Ishikawa (cell line): ENCODE results near the gene FSIP1.

Source experiments
- CEBPB ChIP-seq: IDR thresholded peaks from 2 replicates; pipeline ENCODE4 v1.6.1; 2012
- CREB1 ChIP-seq: IDR thresholded peaks from 2 replicates; pipeline ENCODE4 v1.6.1; 2012; ENCODE audit warnings: low read depth
- EGR1 ChIP-seq: IDR thresholded peaks from 2 replicates; pipeline ENCODE4 v1.6.1; 2012
- EP300 ChIP-seq: IDR thresholded peaks from 2 replicates; pipeline ENCODE4 v1.6.1; 2012; ENCODE audit warnings: borderline replicate concordance
- FOXM1 ChIP-seq: IDR thresholded peaks from 2 replicates; pipeline ENCODE4 v1.6.1; 2012; ENCODE audit warnings: low read depth, borderline replicate concordance
- MAX ChIP-seq: IDR thresholded peaks from 2 replicates; pipeline ENCODE4 v1.6.1; 2012
- NFIC ChIP-seq: IDR thresholded peaks from 2 replicates; pipeline ENCODE4 v1.6.1; 2012
- RAD21 ChIP-seq: IDR thresholded peaks from 2 replicates; pipeline ENCODE4 v1.6.1; 2012; ENCODE audit warnings: low read depth
- TAF1 ChIP-seq: IDR thresholded peaks from 2 replicates; pipeline ENCODE4 v1.6.1; 2012; ENCODE audit warnings: low read depth, mild to moderate bottlenecking
- TCF12 ChIP-seq: IDR thresholded peaks from 2 replicates; pipeline ENCODE4 v1.6.1; 2012; ENCODE audit warnings: low read depth
- TEAD4 ChIP-seq: IDR thresholded peaks from 2 replicates; pipeline ENCODE4 v1.6.1; 2012
- USF1 ChIP-seq: IDR thresholded peaks from 2 replicates; pipeline ENCODE4 v1.6.1; 2012
- YY1 ChIP-seq: IDR thresholded peaks from 2 replicates; pipeline ENCODE4 v1.6.1; 2012; ENCODE audit warnings: low read depth
- ZBTB7A ChIP-seq: IDR thresholded peaks from 2 replicates; pipeline ENCODE4 v1.6.1; 2012; ENCODE audit warnings: low read depth
- TF ChIP-seq, protein P1 (sequence below): IDR thresholded peaks from 2 replicates; pipeline ENCODE4 v1.6.1; 2012; ENCODE audit warnings: low read depth, mild to moderate bottlenecking

The FSIP1 gene

DNA sequence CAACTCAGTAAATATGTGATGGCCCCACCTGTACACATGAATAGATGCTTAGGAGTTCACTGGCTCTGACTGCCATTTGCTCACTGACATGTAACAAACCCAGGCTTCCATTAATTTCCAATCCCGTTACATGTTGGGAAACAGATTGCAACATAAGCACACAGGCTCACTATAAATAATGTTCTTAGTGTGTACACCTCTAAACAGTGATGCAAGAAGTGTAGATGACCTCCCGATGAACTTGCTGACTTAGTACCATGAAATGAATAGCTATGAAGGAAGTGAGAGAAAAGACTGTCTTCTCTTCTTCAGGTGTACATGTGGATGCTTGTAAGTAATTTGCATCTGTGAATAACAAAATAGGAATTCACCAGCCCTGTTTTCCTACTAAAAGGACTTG is 21.4 kb upstream of the FSIP1 start:
- TF ChIP-seq, protein P1, sequence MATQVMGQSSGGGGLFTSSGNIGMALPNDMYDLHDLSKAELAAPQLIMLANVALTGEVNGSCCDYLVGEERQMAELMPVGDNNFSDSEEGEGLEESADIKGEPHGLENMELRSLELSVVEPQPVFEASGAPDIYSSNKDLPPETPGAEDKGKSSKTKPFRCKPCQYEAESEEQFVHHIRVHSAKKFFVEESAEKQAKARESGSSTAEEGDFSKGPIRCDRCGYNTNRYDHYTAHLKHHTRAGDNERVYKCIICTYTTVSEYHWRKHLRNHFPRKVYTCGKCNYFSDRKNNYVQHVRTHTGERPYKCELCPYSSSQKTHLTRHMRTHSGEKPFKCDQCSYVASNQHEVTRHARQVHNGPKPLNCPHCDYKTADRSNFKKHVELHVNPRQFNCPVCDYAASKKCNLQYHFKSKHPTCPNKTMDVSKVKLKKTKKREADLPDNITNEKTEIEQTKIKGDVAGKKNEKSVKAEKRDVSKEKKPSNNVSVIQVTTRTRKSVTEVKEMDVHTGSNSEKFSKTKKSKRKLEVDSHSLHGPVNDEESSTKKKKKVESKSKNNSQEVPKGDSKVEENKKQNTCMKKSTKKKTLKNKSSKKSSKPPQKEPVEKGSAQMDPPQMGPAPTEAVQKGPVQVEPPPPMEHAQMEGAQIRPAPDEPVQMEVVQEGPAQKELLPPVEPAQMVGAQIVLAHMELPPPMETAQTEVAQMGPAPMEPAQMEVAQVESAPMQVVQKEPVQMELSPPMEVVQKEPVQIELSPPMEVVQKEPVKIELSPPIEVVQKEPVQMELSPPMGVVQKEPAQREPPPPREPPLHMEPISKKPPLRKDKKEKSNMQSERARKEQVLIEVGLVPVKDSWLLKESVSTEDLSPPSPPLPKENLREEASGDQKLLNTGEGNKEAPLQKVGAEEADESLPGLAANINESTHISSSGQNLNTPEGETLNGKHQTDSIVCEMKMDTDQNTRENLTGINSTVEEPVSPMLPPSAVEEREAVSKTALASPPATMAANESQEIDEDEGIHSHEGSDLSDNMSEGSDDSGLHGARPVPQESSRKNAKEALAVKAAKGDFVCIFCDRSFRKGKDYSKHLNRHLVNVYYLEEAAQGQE = no peak
- TF ChIP-seq MAX (no peak), ZBTB7A (no peak), TEAD4 (no peak), FOXM1 (no peak), EP300 (no peak), YY1 (no peak), TAF1 (no peak), USF1 (no peak), RAD21 (no peak), EGR1 (no peak), CREB1 (no peak), TCF12 (no peak), CEBPB (no peak)

DNA sequence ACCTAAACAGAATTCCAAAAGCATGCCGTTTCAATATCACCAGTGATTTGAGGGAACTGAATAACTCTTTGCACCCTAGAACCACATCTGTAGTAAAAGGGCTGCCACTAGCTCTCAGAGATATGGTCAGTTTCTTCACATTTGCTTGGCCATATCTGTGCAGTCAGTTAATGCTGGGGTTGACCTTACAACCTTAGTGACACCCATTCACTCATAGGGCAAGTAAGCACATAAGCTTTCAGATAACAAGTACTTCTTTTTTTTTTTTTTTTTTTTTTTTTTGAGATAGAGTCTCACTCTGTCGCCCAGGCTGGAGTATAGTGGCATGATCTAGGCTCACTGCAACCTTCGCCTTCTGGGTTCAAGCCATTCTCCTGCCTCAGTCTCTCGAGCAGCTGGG is 20.4 kb upstream of the FSIP1 start:
- no peak for TF ChIP-seq CREB1
- no peak for TF ChIP-seq TAF1
- no peak for TF ChIP-seq FOXM1
- TF ChIP-seq CEBPB = no peak
- TF ChIP-seq USF1 = no peak
- no peak for TF ChIP-seq NFIC
- TF ChIP-seq, protein P1 = no peak
- no peak for TF ChIP-seq RAD21
- TF ChIP-seq EGR1 = no peak
- TF ChIP-seq ZBTB7A = no peak
- no peak for TF ChIP-seq YY1
- TF ChIP-seq TEAD4 = no peak
- no peak for TF ChIP-seq MAX
- no peak for TF ChIP-seq TCF12
- TF ChIP-seq EP300 = no peak

DNA sequence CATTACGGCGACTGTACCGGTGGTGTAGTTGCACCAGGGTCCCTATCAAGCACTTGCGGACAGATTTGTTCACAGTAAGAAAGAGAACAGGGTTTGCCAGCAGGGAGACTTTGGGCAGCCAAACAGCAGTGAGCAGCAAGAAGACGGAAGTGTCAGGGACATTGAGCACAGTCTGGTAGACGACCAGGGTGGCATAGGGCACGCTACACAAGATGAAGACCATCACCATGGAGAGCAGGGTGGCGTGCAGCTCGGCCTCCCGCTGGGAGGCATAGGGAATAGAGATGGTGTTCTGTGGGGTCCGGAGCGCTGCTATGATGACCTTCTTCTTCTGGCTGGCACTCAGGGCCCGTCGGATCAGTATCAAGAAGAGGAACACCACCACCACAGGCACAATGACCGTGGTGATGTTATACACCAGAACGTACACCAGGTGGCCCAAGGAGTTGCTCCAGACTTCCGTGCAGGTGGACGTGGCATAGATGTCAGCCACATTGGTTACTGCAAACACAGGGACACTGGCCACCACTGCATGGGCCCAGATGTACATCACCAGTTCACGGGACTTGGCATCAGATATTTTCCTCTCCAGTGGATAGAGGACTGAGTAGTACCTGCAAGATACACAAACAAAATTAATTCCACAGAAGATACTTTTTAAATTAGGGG is 19.1 kb upstream of the FSIP1 start:
- TF ChIP-seq EP300 = no peak
- TF ChIP-seq NFIC = no peak
- TF ChIP-seq TCF12 = no peak
- no peak for TF ChIP-seq TEAD4
- TF ChIP-seq RAD21 = peak; percentile 71

- TF ChIP-seq, protein P1 = no peak
- TF ChIP-seq TAF1 (no peak), USF1 (no peak), NFIC (no peak), MAX (no peak), CREB1 (no peak), YY1 (no peak), RAD21 (no peak), TCF12 (no peak), FOXM1 (no peak), CEBPB (no peak), EGR1 (no peak), TEAD4 (no peak), EP300 (no peak), ZBTB7A (no peak)
These were observed 16.9 kb upstream of the FSIP1 start for GRCh38 chr15:39799552-39800011.
